Esophagus squamous epithelium (tissue), 5 donors: Measurements from ENCODE around the gene GOLGA8R. TPM values are rescaled to one million over a fixed set of nuclear protein-coding genes. Genes with fewer than 3 reads are reported as not detected.
"Not testable (repeated sequence)": the region's sequence is repeated elsewhere in the genome, so short reads cannot be mapped to it uniquely, and the experiment has no call there.

Experiments
- DNase-seq: peaks from one replicate; lab custom pipeline; 2025; lab: John Stamatoyannopoulos, UW
- H3K27ac ChIP-seq, 4 donors: fragments of 200-600 bp; sonication (generic); one replicate each; pipeline ENCODE4 v1.5.1; 2016 to 2019; ENCODE audit warnings: mild to moderate bottlenecking in 1 of 4
- H3K27me3 ChIP-seq, 4 donors: fragments of 200-600 bp; sonication (generic); 1 replicate in 3 of 4; 2 replicates in 1 of 4; pipeline versions ENCODE4 v1.5.1 to v1.6.0; 2017 to 2021; ENCODE audit warnings: antibody characterized with exemption in 1 of 4
- H3K36me3 ChIP-seq, 3 donors: fragments of 200-600 bp; sonication (generic); one replicate each; pipeline ENCODE4 v1.5.1; 2016 to 2019
- H3K4me1 ChIP-seq, 3 donors: fragments of 200-600 bp; sonication (generic); one replicate each; pipeline ENCODE4 v1.5.1; 2017 to 2019
- H3K4me3 ChIP-seq, 4 donors: fragments of 200-600 bp; sonication (generic); 1 replicate in 3 of 4; 2 replicates in 1 of 4; pipeline ENCODE4 v1.5.1; 2016 to 2019; ENCODE audit warnings: mild to moderate bottlenecking in 2 of 4, moderate library complexity in 1 of 4
- H3K9me3 ChIP-seq, 3 donors: fragments of 200-600 bp; sonication (generic); one replicate each; pipeline ENCODE4 v1.5.1; 2016 to 2019
- WGBS, 2 donors: methylation state at CpG; one replicate each; pipeline ENCODE4 v1.1.5; 2018; 5-methylcytosine and 5-hydroxymethylcytosine counted together
- intact Hi-C: fragments of 100-400 bp; cut with DNase I; formaldehyde crosslinking; loops from one replicate; pipeline ENCODE4 v1.15.0; 2022
- small RNA-seq, 4 donors: library from RNA; depleted of rRNA; stranded (forward); fragments of <200 nt; gene quantifications; one replicate each; pipeline ENCODE3, GENCODE V24; 2016
- total RNA-seq, 4 donors: library from RNA; depleted of rRNA; stranded (reverse); fragments of >200 nt; gene quantifications; one replicate each; pipeline ENCODE4 v1.1.0, GENCODE V29; 2016
- donor health status: DM: yes; HTN: yes; CAD: no.

GOLGA8R gene
- total RNA-seq, 4 donors from 2014 or later = 0.66 to 3.4 (median 1.1) TPM

GRCh38 chr15:30386318-30386887, 27.7 kb downstream of the GOLGA8R start:
- WGBS, 2 donors = no CpG with 5 or more reads among the region's 6 CpGs
- intact Hi-C loops, H3K9me3 ChIP-seq, DNase-seq, H3K27me3 ChIP-seq, H3K4me1 ChIP-seq, H3K36me3 ChIP-seq, H3K27ac ChIP-seq, H3K4me3 ChIP-seq: not testable (repeated sequence)

- DNase-seq, intact Hi-C loops, H3K4me1 ChIP-seq, H3K27me3 ChIP-seq, H3K27ac ChIP-seq, H3K4me3 ChIP-seq, H3K9me3 ChIP-seq, H3K36me3 ChIP-seq: not testable (repeated sequence)
- WGBS, 2 donors = no CpG with 5 or more reads among the region's 5 CpGs
Observed at GRCh38 chr15:30377082-30377413, 37.0 kb downstream of the GOLGA8R start.

- WGBS, 2 donors = no CpG with 5 or more reads among the region's 17 CpGs
- H3K27ac ChIP-seq, intact Hi-C loops, H3K9me3 ChIP-seq, H3K4me1 ChIP-seq, H3K4me3 ChIP-seq, H3K36me3 ChIP-seq, H3K27me3 ChIP-seq, DNase-seq: not testable (repeated sequence)
Observed at GRCh38 chr15:30376375-30377081, 37.5 kb downstream of the GOLGA8R start.

GRCh38 chr15:30375872-30376271, 38.2 kb downstream of the GOLGA8R start:
- DNase-seq, H3K27me3 ChIP-seq, H3K27ac ChIP-seq, H3K4me3 ChIP-seq, H3K4me1 ChIP-seq, H3K36me3 ChIP-seq, H3K9me3 ChIP-seq, intact Hi-C loops: not testable (repeated sequence)
- WGBS, 2 donors = 51 to 52% methylated on average over 3 to 4 of the region's 4 CpGs

GRCh38 chr15:30374862-30375261, 39.2 kb downstream of the GOLGA8R start:
- H3K27me3 ChIP-seq, DNase-seq, H3K9me3 ChIP-seq, H3K27ac ChIP-seq, intact Hi-C loops, H3K4me1 ChIP-seq, H3K4me3 ChIP-seq, H3K36me3 ChIP-seq: not testable (repeated sequence)
- WGBS, 2 donors = no CpG with 5 or more reads among the region's 10 CpGs

- DNase-seq, intact Hi-C loops, H3K9me3 ChIP-seq, H3K36me3 ChIP-seq, H3K27me3 ChIP-seq, H3K4me3 ChIP-seq, H3K4me1 ChIP-seq, H3K27ac ChIP-seq: not testable (repeated sequence)
- no CpG with 5 or more reads among the region's 3 CpGs for WGBS, 2 donors
Observed at GRCh38 chr15:30368271-30368670, 45.8 kb downstream of the GOLGA8R start.

GRCh38 chr15:30367246-30367645, 46.8 kb downstream of the GOLGA8R start:
- H3K4me1 ChIP-seq, H3K9me3 ChIP-seq, H3K27me3 ChIP-seq, H3K36me3 ChIP-seq, DNase-seq, intact Hi-C loops, H3K27ac ChIP-seq, H3K4me3 ChIP-seq: not testable (repeated sequence)
- WGBS, 2 donors = 78 to 90% methylated on average over 8 to 11 of the region's 17 CpGs

- H3K4me3 ChIP-seq, H3K36me3 ChIP-seq, H3K27ac ChIP-seq, intact Hi-C loops, H3K4me1 ChIP-seq, DNase-seq, H3K27me3 ChIP-seq, H3K9me3 ChIP-seq: not testable (repeated sequence)
- 40% methylated on average over 1 of the region's 5 CpGs; no CpG with 5 or more reads in 1 of the 2 donors for WGBS, 2 donors
Observed at GRCh38 chr15:30361404-30361803, 52.7 kb downstream of the GOLGA8R start.

GRCh38 chr15:30360990-30361389, 53.1 kb downstream of the GOLGA8R start:
- H3K4me3 ChIP-seq, H3K27me3 ChIP-seq, H3K9me3 ChIP-seq, H3K4me1 ChIP-seq, intact Hi-C loops, H3K27ac ChIP-seq, H3K36me3 ChIP-seq, DNase-seq: not testable (repeated sequence)
- no CpG with 5 or more reads among the region's 2 CpGs for WGBS, 2 donors

- DNase-seq, H3K27ac ChIP-seq, H3K27me3 ChIP-seq, H3K36me3 ChIP-seq, intact Hi-C loops, H3K4me3 ChIP-seq, H3K4me1 ChIP-seq, H3K9me3 ChIP-seq: not testable (repeated sequence)
- WGBS, 2 donors = 53% methylated on average over 4 to 5 of the region's 6 CpGs
Observed at GRCh38 chr15:30355043-30355442, 59.0 kb downstream of the GOLGA8R start.

Small RNAs within 50 kb of the gene (small RNA-seq; reads per million reads assigned to genes)
- gene AC019322.2 (0 reads per million in 4 donors), gene RF00019 (0 reads per million in 4 donors), gene RF00096 (0 reads per million in 4 donors), gene RN7SL196P (0 reads per million in 4 donors)

Other genes starting within 250 kb of the GOLGA8R start
- 1 to 10 TPM in 1 of 4 donors, under 1 TPM in 2, not detected in 1; 0.13 to 1.8 (median 0.19) TPM for gene CHRFAM7A, start 20.7 kb downstream of the GOLGA8R start, total RNA-seq
- 1 to 10 TPM in 2 of 4 donors, under 1 TPM in 1, not detected in 1; 0.32 to 2.3 (median 1.1) TPM for gene GOLGA8Q, start 137.8 kb upstream of the GOLGA8R start, total RNA-seq
- gene GOLGA8H, start 189.8 kb upstream of the GOLGA8R start, total RNA-seq = under 1 TPM in 2 of 4 donors, not detected in 2; 0.57 to 0.64 TPM